Measurements from ENCODE around the gene PPOX.

The PPOX gene

DNA sequence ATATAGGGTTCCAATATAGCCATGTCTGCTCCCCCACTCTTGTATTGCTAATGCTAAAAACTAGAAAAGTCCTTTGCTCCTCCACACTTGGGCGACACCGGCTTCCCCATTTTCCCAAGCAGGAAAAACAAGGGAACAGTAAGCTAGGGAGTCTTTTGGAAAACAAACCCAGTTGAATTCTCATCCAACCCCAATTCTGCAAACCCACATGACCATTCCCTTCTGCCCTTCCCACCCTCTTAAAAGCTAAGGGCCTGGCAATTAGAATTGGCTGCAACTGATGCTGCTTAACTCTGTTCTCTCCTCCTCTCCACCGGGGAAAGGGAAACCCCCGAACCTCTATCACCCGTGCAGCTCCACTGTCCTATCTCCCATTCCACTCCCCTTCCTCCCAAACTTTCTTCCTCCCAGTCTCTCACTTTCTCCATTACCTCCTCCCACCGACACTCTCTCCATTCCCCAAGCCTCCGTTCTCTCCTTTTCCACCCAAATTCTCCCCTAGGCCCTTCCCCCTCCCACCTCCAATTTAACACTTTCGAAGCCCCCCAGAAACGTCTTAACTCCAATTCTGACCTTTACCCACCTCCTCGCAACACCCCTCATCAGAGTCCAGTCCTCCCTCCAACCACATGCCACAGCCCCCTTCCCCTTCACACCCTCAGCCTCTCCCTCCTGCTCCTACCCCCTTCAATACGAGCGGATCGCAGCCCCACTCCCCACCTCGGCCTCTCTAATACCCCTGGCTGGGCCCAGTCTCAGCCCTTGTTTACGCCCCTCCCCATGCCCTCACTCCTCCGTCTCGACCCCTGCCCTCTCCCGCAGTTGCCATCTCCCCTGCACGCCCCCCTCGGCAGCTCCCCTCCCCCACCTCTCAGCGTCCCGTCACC lies 34.5 kb upstream of the PPOX start:
- Histone ChIP-seq H3K27ac (ENCODE audit: low read depth, low read length) (peak overlapping the region; percentile 50), H3K4me2 (ENCODE audit: low read length) (peak overlapping the region; percentile 78), H3K27me3 (ENCODE audit: control insufficient read depth, low read length) (no peaks in the 10 kb centered on the region), H3F3A (ENCODE audit: control insufficient read depth, insufficient read depth) (no peaks in the 10 kb centered on the region; the same call in 1 of the 2 replicates), H3K4me1 (ENCODE audit: control insufficient read depth, low read length) (peaks cover 23% of the 10 kb centered on the region), H3K79me2 (ENCODE audit: control insufficient read depth, low read length) (peaks cover 56% of the 10 kb centered on the region), H3K36me3 (ENCODE audit: control insufficient read depth, low read length) (peaks cover 45% of the 10 kb centered on the region), H3K4me3 (ENCODE audit: low read length) (peak overlapping the region; percentile 85), H4K20me1 (ENCODE audit: control insufficient read depth, insufficient read depth, low read depth, low read length) (no peaks in the 10 kb centered on the region), H3K9me2 (replicated peaks; ENCODE audit: control insufficient read depth, low read length) (no peaks in the 10 kb centered on the region), H3K9me3 (ENCODE audit: control insufficient read depth, insufficient read depth, low read length) (no peaks in the 10 kb centered on the region)
- no peak for TF ChIP-seq EZH2phosphoT487 (IDR thresholded peaks at IDR 0.05; ENCODE audit: borderline replicate concordance, low read length)
- TF ChIP-seq, protein P1, sequence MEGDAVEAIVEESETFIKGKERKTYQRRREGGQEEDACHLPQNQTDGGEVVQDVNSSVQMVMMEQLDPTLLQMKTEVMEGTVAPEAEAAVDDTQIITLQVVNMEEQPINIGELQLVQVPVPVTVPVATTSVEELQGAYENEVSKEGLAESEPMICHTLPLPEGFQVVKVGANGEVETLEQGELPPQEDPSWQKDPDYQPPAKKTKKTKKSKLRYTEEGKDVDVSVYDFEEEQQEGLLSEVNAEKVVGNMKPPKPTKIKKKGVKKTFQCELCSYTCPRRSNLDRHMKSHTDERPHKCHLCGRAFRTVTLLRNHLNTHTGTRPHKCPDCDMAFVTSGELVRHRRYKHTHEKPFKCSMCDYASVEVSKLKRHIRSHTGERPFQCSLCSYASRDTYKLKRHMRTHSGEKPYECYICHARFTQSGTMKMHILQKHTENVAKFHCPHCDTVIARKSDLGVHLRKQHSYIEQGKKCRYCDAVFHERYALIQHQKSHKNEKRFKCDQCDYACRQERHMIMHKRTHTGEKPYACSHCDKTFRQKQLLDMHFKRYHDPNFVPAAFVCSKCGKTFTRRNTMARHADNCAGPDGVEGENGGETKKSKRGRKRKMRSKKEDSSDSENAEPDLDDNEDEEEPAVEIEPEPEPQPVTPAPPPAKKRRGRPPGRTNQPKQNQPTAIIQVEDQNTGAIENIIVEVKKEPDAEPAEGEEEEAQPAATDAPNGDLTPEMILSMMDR (IDR thresholded peaks at IDR 0.05; ENCODE audit: low read depth, low read length, poor library complexity, severe bottlenecking): no peak

DNA sequence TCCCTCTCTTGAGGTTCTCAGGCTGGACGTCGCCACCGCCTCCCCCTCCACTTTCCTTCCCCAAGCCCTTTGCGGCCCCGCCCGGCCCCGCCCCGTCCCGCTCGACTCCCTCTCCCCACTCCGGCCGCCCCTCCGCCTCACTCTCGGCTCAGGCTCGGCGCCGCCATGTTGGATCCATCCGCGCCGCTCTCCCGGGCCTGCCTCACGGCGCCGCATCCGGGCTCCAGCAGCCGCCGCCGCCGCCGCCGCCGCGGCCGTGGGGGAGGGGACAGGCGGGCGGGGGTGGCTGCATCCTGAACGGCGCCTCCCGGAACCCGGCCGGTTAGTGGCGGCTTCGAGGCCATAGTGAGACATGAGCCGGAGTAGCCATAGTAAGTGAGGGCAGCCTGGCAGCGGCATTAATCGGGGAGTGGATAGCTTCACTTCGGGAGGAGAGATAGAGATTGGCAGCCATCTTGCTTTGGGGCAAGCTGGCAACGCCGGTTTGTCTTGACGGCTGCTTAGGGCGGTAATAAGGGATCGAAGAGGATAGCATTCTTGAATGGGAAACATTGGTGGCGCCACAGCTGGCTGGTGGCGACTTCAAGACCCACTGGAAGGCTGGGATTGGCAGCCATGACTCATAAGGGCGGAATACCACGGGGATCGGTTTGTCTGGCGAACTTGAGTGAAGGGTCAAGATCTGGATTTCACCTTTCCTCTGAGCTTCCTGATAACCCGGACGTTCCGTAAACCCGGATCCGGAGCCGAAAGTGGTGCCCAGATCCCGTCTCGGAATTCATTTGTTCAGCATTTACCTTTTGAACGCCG lies 33.6 kb upstream of the PPOX start, which contains the start of gene DEDD:
TSS of gene DEDD (minus strand) at position 258 of the 810 bp plus-strand sequence. CDS start 8,205 bp downstream, outside the sequence.
- Histone ChIP-seq H3F3A (ENCODE audit: control insufficient read depth, insufficient read depth) (peaks cover 2% of the 10 kb centered on the region; the same call in 1 of the 2 replicates), H3K79me2 (ENCODE audit: control insufficient read depth, low read length) (peaks cover 52% of the 10 kb centered on the region)

GRCh38 chr1:161133220-161133740 lies 32.9 kb upstream of the PPOX start:
- no peak for TF ChIP-seq EZH2phosphoT487 (IDR thresholded peaks at IDR 0.05; ENCODE audit: borderline replicate concordance, low read length)
- TF ChIP-seq, protein P1 (IDR thresholded peaks at IDR 0.05; ENCODE audit: low read depth, low read length, poor library complexity, severe bottlenecking): no peak
- H3F3A ChIP-seq (ENCODE audit: control insufficient read depth, insufficient read depth): peaks cover 3% of the 10 kb centered on the region; the same call in 1 of the 2 replicates

More for the DNA sequence above, 33.6 kb upstream of the PPOX start, which contains the start of gene DEDD:
- H3K4me2 ChIP-seq (ENCODE audit: low read length): peak within 1 kb of the TSS; percentile 78
- no peaks in the 10 kb centered on the region for H3K9me2 ChIP-seq (replicated peaks; ENCODE audit: control insufficient read depth, low read length)
- peaks cover 23% of the 10 kb centered on the region for H3K4me1 ChIP-seq (ENCODE audit: control insufficient read depth, low read length)
- TF ChIP-seq, protein P1 (IDR thresholded peaks at IDR 0.05; ENCODE audit: low read depth, low read length, poor library complexity, severe bottlenecking): peak; percentile 31
- no peak for TF ChIP-seq EZH2phosphoT487 (IDR thresholded peaks at IDR 0.05; ENCODE audit: borderline replicate concordance, low read length)
- H3K9me3 ChIP-seq (ENCODE audit: control insufficient read depth, insufficient read depth, low read length): no peaks in the 10 kb centered on the region
- no peaks in the 10 kb centered on the region for H4K20me1 ChIP-seq (ENCODE audit: control insufficient read depth, insufficient read depth, low read depth, low read length)
- H3K27ac ChIP-seq (ENCODE audit: low read depth, low read length): peak within 1 kb of the TSS; percentile 50
- H3K4me3 ChIP-seq (ENCODE audit: low read length): peak within 1 kb of the TSS; percentile 85
- H3K27me3 ChIP-seq (ENCODE audit: control insufficient read depth, low read length): no peaks in the 10 kb centered on the region
- peaks cover 36% of the 10 kb centered on the region for H3K36me3 ChIP-seq (ENCODE audit: control insufficient read depth, low read length)

More at GRCh38 chr1:161133220-161133740, 32.9 kb upstream of the PPOX start:
- no peaks in the 10 kb centered on the region for H3K9me3 ChIP-seq (ENCODE audit: control insufficient read depth, insufficient read depth, low read length)
- H3K4me2 ChIP-seq (ENCODE audit: low read length): peak overlapping the region; percentile 78
- H3K79me2 ChIP-seq (ENCODE audit: control insufficient read depth, low read length): peaks cover 49% of the 10 kb centered on the region
- H3K36me3 ChIP-seq (ENCODE audit: control insufficient read depth, low read length): peaks cover 30% of the 10 kb centered on the region
- H3K9me2 ChIP-seq (replicated peaks; ENCODE audit: control insufficient read depth, low read length): no peaks in the 10 kb centered on the region
- peaks cover 23% of the 10 kb centered on the region for H3K4me1 ChIP-seq (ENCODE audit: control insufficient read depth, low read length)
- no peaks in the 10 kb centered on the region for H3K27me3 ChIP-seq (ENCODE audit: control insufficient read depth, low read length)
- H3K27ac ChIP-seq (ENCODE audit: low read depth, low read length): peak overlapping the region; percentile 50
- no peaks in the 10 kb centered on the region for H4K20me1 ChIP-seq (ENCODE audit: control insufficient read depth, insufficient read depth, low read depth, low read length)
- peak overlapping the region; percentile 85 for H3K4me3 ChIP-seq (ENCODE audit: low read length)

Data from DOHH2 (cell line).